A549 (cell line): Measurements from ENCODE around the gene BUB1B. TPM values are rescaled to one million over a fixed set of nuclear protein-coding genes. Genes with fewer than 3 reads are reported as not detected.

ENCODE experiments used
- ATAC-seq, 2 experiments: fragments of 200-7000 bp in 1 of 2; fragments of >200 bp in 1 of 2; cut with Nextera tagmentation in 1 of 2; cut with Tn5 transposase in 1 of 2; 3 replicates each; pipeline versions ENCODE4 v1.8.0 to v1.9.1; 2018 to 2020; ENCODE audit warnings: mild to moderate bottlenecking in 1 of 2, moderate library complexity in 1 of 2
- CTCF ChIA-PET: fragments of 300-600 bp; sonication (Branson Sonifier 250); formaldehyde crosslinking; extraction: SDS; loops from one replicate; lab custom pipeline; 2021; ENCODE audit warnings: antibody characterized with exemption, inconsistent platforms; lab: Yijun Ruan, JAX
- POLR2A ChIA-PET: fragments of 350-600 bp; formaldehyde crosslinking; extraction: SDS; loops from one replicate; lab custom pipeline; 2021; ENCODE audit warnings: antibody characterized with exemption, inconsistent platforms; lab: Yijun Ruan, JAX
- DNase-seq, 2 experiments: peaks; one replicate each; pipeline versions ENCODE4 v3.0.0 to v3.0.0-alpha.2; 2011 to 2016; ENCODE audit warnings: low read depth in 1 of 2, low spot score in 1 of 2
- FAIRE-seq: peaks from 2 replicates; lab custom pipeline; 2011; peaks lifted over from hg19 to GRCh38; lab: Jason Lieb, UNC
- H3K27ac ChIP-seq, 2 experiments: fragments of >200 bp; sonication (Bioruptor Twin); formaldehyde crosslinking; 3 replicates each; pipeline ENCODE4 v1.5.1; 2016 to 2017
- H3K4me1 ChIP-seq: fragments of >200 bp; sonication (Bioruptor Twin); formaldehyde crosslinking; 3 replicates; pipeline ENCODE4 v1.6.1; 2016
- H3K4me2 ChIP-seq: fragments of >200 bp; sonication (Bioruptor Twin); formaldehyde crosslinking; 3 replicates; pipeline ENCODE4 v1.6.1; 2016
- H3K4me3 ChIP-seq: fragments of >200 bp; sonication (Bioruptor Twin); formaldehyde crosslinking; 3 replicates; pipeline ENCODE4 v1.5.1; 2016
- H3K9me3 ChIP-seq: fragments of >200 bp; sonication (Bioruptor Twin); formaldehyde crosslinking; 3 replicates; pipeline ENCODE4 v1.6.1; 2016
- ATOH8 ChIP-seq: fragments of 250-450 bp; sonication (Bioruptor Pico); IDR thresholded peaks from 2 replicates; pipeline ENCODE4 v1.5.0; 2020; ENCODE audit warnings: low read depth, mild to moderate bottlenecking, moderate library complexity
- CBX8 ChIP-seq: fragments of 200-600 bp; sonication (generic); IDR thresholded peaks from 2 replicates; pipeline ENCODE4 v1.6.1; 2016
- E2F6 ChIP-seq: IDR thresholded peaks from 2 replicates; pipeline ENCODE4 v1.6.1; 2012; ENCODE audit warnings: low read depth, borderline replicate concordance
- EHMT2 ChIP-seq: fragments of 200-600 bp; sonication (generic); IDR thresholded peaks from 2 replicates; pipeline ENCODE4 v1.6.1; 2016; ENCODE audit warnings: antibody characterized with exemption, low read depth, mild to moderate bottlenecking, moderate library complexity
- FOSL2 ChIP-seq, 2 experiments: fragments of 450-650 bp in 1 of 2; fragments of >200 bp in 1 of 2; sonication (Bioruptor Twin) in 1 of 2; formaldehyde crosslinking; IDR thresholded peaks; 2 replicates each; pipeline versions ENCODE4 v1.5.0 to v1.6.1; 2016 to 2020; ENCODE audit warnings: mild to moderate bottlenecking in 1 of 2, moderate library complexity in 1 of 2
- GATA3 ChIP-seq: IDR thresholded peaks from 2 replicates; pipeline ENCODE4 v1.6.1; 2012; ENCODE audit warnings: borderline replicate concordance
- KDM5A ChIP-seq: fragments of 200-600 bp; sonication (generic); IDR thresholded peaks from 2 replicates; pipeline ENCODE4 v1.6.1; 2016; ENCODE audit warnings: antibody characterized with exemption, mild to moderate bottlenecking
- MAFK ChIP-seq: fragments of 450-650 bp; IDR thresholded peaks from 2 replicates; pipeline ENCODE4 v1.6.1; 2014; ENCODE audit not compliant: partially characterized antibody
- NPAS2 ChIP-seq: fragments of 250-450 bp; sonication (Bioruptor Pico); IDR thresholded peaks from 2 replicates; pipeline ENCODE4 v1.8.0; 2022; ENCODE audit warnings: mild to moderate bottlenecking, moderate library complexity, borderline replicate concordance
- PBX3 ChIP-seq: IDR thresholded peaks from 2 replicates; pipeline ENCODE4 v1.6.1; 2012
- POLR2AphosphoS2 ChIP-seq: conservative IDR thresholded peaks from 2 replicates; pipeline ENCODE4 v1.6.1; 2012; ENCODE audit warnings: low read length, improper control_type of control experiment, inconsistent platforms
- RFX5 ChIP-seq: fragments of 450-650 bp; IDR thresholded peaks from 2 replicates; pipeline ENCODE4 v1.7.1; 2014; ENCODE audit warnings: antibody characterized with exemption, mild to moderate bottlenecking, moderate library complexity
- RNF2 ChIP-seq: fragments of 200-600 bp; sonication (generic); IDR thresholded peaks from 2 replicates; pipeline ENCODE4 v1.6.1; 2016; ENCODE audit warnings: low read depth, mild to moderate bottlenecking, antibody characterized with exemption, moderate library complexity, borderline replicate concordance
- SREBF2 ChIP-seq: fragments of 450-650 bp; IDR thresholded peaks from 2 replicates; pipeline ENCODE4 v1.6.1; 2014; ENCODE audit warnings: mild to moderate bottlenecking, moderate library complexity
- ZC3H11A ChIP-seq: fragments of 450-650 bp; IDR thresholded peaks from 2 replicates; pipeline ENCODE4 v1.6.1; 2014; ENCODE audit warnings: antibody characterized with exemption, mild to moderate bottlenecking
- WGBS: methylation state at CpG from one replicate; pipeline ENCODE4 v1.1.6; 2017; ENCODE audit errors: missing lambda C conversion rate; 5-methylcytosine and 5-hydroxymethylcytosine counted together
- polyA plus RNA-seq, 4 experiments: library from polyadenylated mRNA; depleted of rRNA in 3 of 4; stranded (reverse); fragments of >200 nt; fragmentation: RNase III in 1 of 4; extraction: RNeasy Plus Mini Kit Qiagen cat#74134 plus additional on column Dnase treatment in 1 of 4; gene quantifications; 2 replicates in 3 of 4; 3 replicates in 1 of 4; pipeline ENCODE4 v1.2.3, GENCODE V29; 2011 to 2017
- TF ChIP-seq, protein P1 (sequence below): fragments of >200 bp; sonication (Bioruptor Twin); formaldehyde crosslinking; IDR thresholded peaks from 3 replicates; pipeline ENCODE4 v1.5.1; 2016

Gene BUB1B
- polyA plus RNA-seq, 2 of the 4 experiments (the other 2 are of a cell fraction) = 37.5 to 50.2 TPM

- no peaks in the 10 kb centered on the region for H3K9me3 ChIP-seq
- ChIA-PET CTCF (interaction anchor here (1.3 to 29.0 kb wide), 3 partner anchors 13 to 152 kb away, joined by 3 to 658 read pairs (median 9); no protein-coding TSS in a partner anchor), POLR2A (no interaction called here)
- DNase-seq (no peak), FAIRE-seq (no peak), ATAC-seq (no peak)
- H3K4me1 ChIP-seq = no peaks in the 10 kb centered on the region
- no peak overlapping the region for H3K27ac ChIP-seq
- no peak overlapping the region for H3K4me3 ChIP-seq
- 97% methylated on average over 1 of the region's 1 CpG for WGBS
- no peak overlapping the region for H3K4me2 ChIP-seq
- no peak for TF ChIP-seq FOSL2 (IDR thresholded peaks at IDR 0.05)
- TF ChIP-seq FOSL2 (CRISPR knock-in tag; IDR thresholded peaks at IDR 0.05) = no peak
- TF ChIP-seq E2F6 = no peak
- TF ChIP-seq ZC3H11A = no peak
- TF ChIP-seq MAFK = no peak
- TF ChIP-seq NPAS2 (CRISPR knock-in tag) = no peak
- TF ChIP-seq CBX8 = no peak
These were observed 36.6 kb downstream of the BUB1B start for GRCh38 chr15:40197434-40197833.

- ATAC-seq = no peak
- 96% methylated on average over 1 of the region's 1 CpG for WGBS
- no peak overlapping the region for H3K4me2 ChIP-seq
- FAIRE-seq = no peak
- no peaks in the 10 kb centered on the region for H3K9me3 ChIP-seq
- CTCF ChIA-PET = interaction anchor here (1.2 to 29.0 kb wide), 6 partner anchors 12 to 153 kb away, joined by 3 to 658 read pairs (median 7); no protein-coding TSS in a partner anchor
- H3K4me1 ChIP-seq = no peaks in the 10 kb centered on the region
- POLR2A ChIA-PET = no interaction called here
- no peak overlapping the region for H3K27ac ChIP-seq
- DNase-seq = no peak
- TF ChIP-seq ATOH8 (CRISPR knock-in tag) = no peak
- TF ChIP-seq RFX5 = no peak
- H3K4me3 ChIP-seq = no peak overlapping the region
These were observed 37.7 kb downstream of the BUB1B start for GRCh38 chr15:40198355-40199085.

GRCh38 chr15:40204100-40204499 is 43.2 kb downstream of the BUB1B start:
- Histone ChIP-seq H3K4me2 (no peak overlapping the region), H3K9me3 (no peaks in the 10 kb centered on the region), H3K4me1 (no peaks in the 10 kb centered on the region), H3K4me3 (no peak overlapping the region), H3K27ac (no peak overlapping the region)
- TF ChIP-seq RNF2 (no peak), GATA3 (no peak), FOSL2 (IDR thresholded peaks at IDR 0.05) (no peak), FOSL2 (CRISPR knock-in tag; IDR thresholded peaks at IDR 0.05) (no peak), PBX3 (no peak), POLR2AphosphoS2 (no peak), NPAS2 (CRISPR knock-in tag) (no peak), EHMT2 (no peak), MAFK (no peak), KDM5A (no peak), SREBF2 (no peak)
- TF ChIP-seq, protein P1, sequence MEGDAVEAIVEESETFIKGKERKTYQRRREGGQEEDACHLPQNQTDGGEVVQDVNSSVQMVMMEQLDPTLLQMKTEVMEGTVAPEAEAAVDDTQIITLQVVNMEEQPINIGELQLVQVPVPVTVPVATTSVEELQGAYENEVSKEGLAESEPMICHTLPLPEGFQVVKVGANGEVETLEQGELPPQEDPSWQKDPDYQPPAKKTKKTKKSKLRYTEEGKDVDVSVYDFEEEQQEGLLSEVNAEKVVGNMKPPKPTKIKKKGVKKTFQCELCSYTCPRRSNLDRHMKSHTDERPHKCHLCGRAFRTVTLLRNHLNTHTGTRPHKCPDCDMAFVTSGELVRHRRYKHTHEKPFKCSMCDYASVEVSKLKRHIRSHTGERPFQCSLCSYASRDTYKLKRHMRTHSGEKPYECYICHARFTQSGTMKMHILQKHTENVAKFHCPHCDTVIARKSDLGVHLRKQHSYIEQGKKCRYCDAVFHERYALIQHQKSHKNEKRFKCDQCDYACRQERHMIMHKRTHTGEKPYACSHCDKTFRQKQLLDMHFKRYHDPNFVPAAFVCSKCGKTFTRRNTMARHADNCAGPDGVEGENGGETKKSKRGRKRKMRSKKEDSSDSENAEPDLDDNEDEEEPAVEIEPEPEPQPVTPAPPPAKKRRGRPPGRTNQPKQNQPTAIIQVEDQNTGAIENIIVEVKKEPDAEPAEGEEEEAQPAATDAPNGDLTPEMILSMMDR = no peak
- no peak for ATAC-seq
- ChIA-PET POLR2A (interaction anchor here (0.6 kb wide), 1 partner anchor 95 kb away, joined by 3 read pairs; the partner anchor contains the start of gene BMF), CTCF (interaction anchor here (0.8 to 29.0 kb wide), 2 partner anchors 67 to 95 kb away, joined by 3 to 658 read pairs; partner anchors contain the start of gene BMF)
- WGBS = 96% methylated on average over 1 of the region's 1 CpG
- no peak for FAIRE-seq
- DNase-seq = no peak
